ENCODE data around the gene DPEP1.
"Not testable (repeated sequence)": the region's sequence is repeated elsewhere in the genome, so short reads cannot be mapped to it uniquely, and the experiment has no call there.

The DPEP1 gene

GRCh38 chr16:89618109-89618998 lies 4.9 kb downstream of the DPEP1 start:
- peak; percentile 5 for FAIRE-seq
- no peak for DNase-seq (ENCODE audit: low spot score)

- DNase-seq (ENCODE audit: low spot score): no peak
- no peak for FAIRE-seq
These were observed 6.4 kb downstream of the DPEP1 start for GRCh38 chr16:89619840-89620239.

GRCh38 chr16:89620406-89620841 lies 7.0 kb downstream of the DPEP1 start:
- no peak for FAIRE-seq
- no peak for DNase-seq (ENCODE audit: low spot score)

GRCh38 chr16:89621136-89621697 lies 7.8 kb downstream of the DPEP1 start:
- no peak for FAIRE-seq
- DNase-seq (ENCODE audit: low spot score): no peak

- DNase-seq (ENCODE audit: low spot score) (no peak), FAIRE-seq (no peak)
These were observed 8.4 kb downstream of the DPEP1 start for GRCh38 chr16:89621698-89622409.

- FAIRE-seq: no peak
These were observed 10.2 kb downstream of the DPEP1 start for GRCh38 chr16:89623511-89624261.

GRCh38 chr16:89624777-89625761 lies 11.6 kb downstream of the DPEP1 start:
- DNase-seq (ENCODE audit: low spot score) (no peak), FAIRE-seq (no peak)

More at GRCh38 chr16:89623511-89624261, 10.2 kb downstream of the DPEP1 start:
- no peak for DNase-seq (ENCODE audit: low spot score)

GRCh38 chr16:89629827-89630610 lies 16.6 kb downstream of the DPEP1 start:
- no peak for FAIRE-seq
- DNase-seq (ENCODE audit: low spot score): no peak

- FAIRE-seq: no peak
- peak; percentile 77 for DNase-seq (ENCODE audit: low spot score)
These were observed 19.7 kb downstream of the DPEP1 start for GRCh38 chr16:89633064-89633631.

- not testable (repeated sequence) for DNase-seq (ENCODE audit: low spot score)
- peak; percentile 100 for FAIRE-seq
These were observed 21.3 kb downstream of the DPEP1 start for GRCh38 chr16:89634463-89635385.

GRCh38 chr16:89636663-89637062 lies 23.2 kb downstream of the DPEP1 start:
- FAIRE-seq (no peak), DNase-seq (ENCODE audit: low spot score) (no peak)

- FAIRE-seq (no peak), DNase-seq (ENCODE audit: low spot score) (no peak)
These were observed 23.9 kb downstream of the DPEP1 start for GRCh38 chr16:89637379-89637778.

GRCh38 chr16:89638455-89638854 lies 25.0 kb downstream of the DPEP1 start:
- peak; percentile 84 for FAIRE-seq
- no peak for DNase-seq (ENCODE audit: low spot score)

- FAIRE-seq (no peak), DNase-seq (ENCODE audit: low spot score) (no peak)
These were observed 25.9 kb downstream of the DPEP1 start for GRCh38 chr16:89639385-89639784.

GRCh38 chr16:89641458-89642119 lies 28.1 kb downstream of the DPEP1 start:
- no peak for FAIRE-seq
- no peak for DNase-seq (ENCODE audit: low spot score)

- DNase-seq (ENCODE audit: low spot score): no peak
- FAIRE-seq: no peak
These were observed 29.1 kb downstream of the DPEP1 start for GRCh38 chr16:89642574-89642973.

- no peak for FAIRE-seq
- no peak for DNase-seq (ENCODE audit: low spot score)
These were observed 30.4 kb downstream of the DPEP1 start for GRCh38 chr16:89643769-89644300.

Measured in urothelium cell line (cell line).